Activated CD8-positive, alpha-beta memory T cell treated with anti-CD3 and anti-CD28 coated beads, Interleukin-2, amount 50 U/mL, for 24 hours (primary cell): ENCODE results near the gene MSI2.

Experiments
- DNase-seq: peaks from one replicate; pipeline ENCODE4 v3.0.0-alpha.2; 2020; ENCODE audit errors: extremely low read depth

Gene MSI2

GRCh38 chr17:57522042-57523005, 266.0 kb downstream of the MSI2 start:
- no peak for DNase-seq

GRCh38 chr17:57523926-57524632, 267.8 kb downstream of the MSI2 start:
- no peak for DNase-seq

GRCh38 chr17:57524839-57525568, 268.7 kb downstream of the MSI2 start:
- DNase-seq, result no peak

- DNase-seq, result no peak
Observed at GRCh38 chr17:57527221-57528057, 271.1 kb downstream of the MSI2 start.

GRCh38 chr17:57528058-57528451, 271.7 kb downstream of the MSI2 start:
- DNase-seq, result no peak

GRCh38 chr17:57530026-57530425, 273.7 kb downstream of the MSI2 start:
- DNase-seq, result no peak

- DNase-seq, result no peak
Observed at GRCh38 chr17:57530508-57530907, 274.2 kb downstream of the MSI2 start.

GRCh38 chr17:57531078-57531477, 274.8 kb downstream of the MSI2 start:
- no peak for DNase-seq

- no peak for DNase-seq
Observed at GRCh38 chr17:57531648-57532504, 275.6 kb downstream of the MSI2 start.

- no peak for DNase-seq
Observed at GRCh38 chr17:57532556-57532955, 276.2 kb downstream of the MSI2 start.

- DNase-seq, result no peak
Observed at GRCh38 chr17:57532966-57533365, 276.6 kb downstream of the MSI2 start.

- DNase-seq, result no peak
Observed at GRCh38 chr17:57533684-57534305, 277.5 kb downstream of the MSI2 start.

GRCh38 chr17:57534863-57535248, 278.5 kb downstream of the MSI2 start:
- DNase-seq, result no peak

- DNase-seq, result no peak
Observed at GRCh38 chr17:57535249-57535966, 279.1 kb downstream of the MSI2 start.

- no peak for DNase-seq
Observed at GRCh38 chr17:57536289-57536688, 280.0 kb downstream of the MSI2 start.

- no peak for DNase-seq
Observed at GRCh38 chr17:57536789-57537523, 280.6 kb downstream of the MSI2 start.

- DNase-seq, result no peak
Observed at GRCh38 chr17:57537524-57538410, 281.4 kb downstream of the MSI2 start.
